CMK (cell line): ENCODE results near the gene HLA-DQA1.
"Not testable (repeated sequence)": the region's sequence is repeated elsewhere in the genome, so short reads cannot be mapped to it uniquely, and the experiment has no call there.

ENCODE experiments used
- DNase-seq: peaks from one replicate; pipeline ENCODE4 v3.0.0-alpha.2; 2010; ENCODE audit warnings: low read depth

HLA-DQA1 gene

GRCh38 chr6:32637219-32637880 lies at the start of gene HLA-DQA1:
Gene HLA-DQA1, plus strand, starts transcription at chr6:32637406. Its CDS starts 53 bp downstream, at chr6:32637459.
- DNase-seq = no peak

GRCh38 chr6:32588156-32588555 lies 49.0 kb upstream of the HLA-DQA1 start:
- DNase-seq = no peak

DNA sequence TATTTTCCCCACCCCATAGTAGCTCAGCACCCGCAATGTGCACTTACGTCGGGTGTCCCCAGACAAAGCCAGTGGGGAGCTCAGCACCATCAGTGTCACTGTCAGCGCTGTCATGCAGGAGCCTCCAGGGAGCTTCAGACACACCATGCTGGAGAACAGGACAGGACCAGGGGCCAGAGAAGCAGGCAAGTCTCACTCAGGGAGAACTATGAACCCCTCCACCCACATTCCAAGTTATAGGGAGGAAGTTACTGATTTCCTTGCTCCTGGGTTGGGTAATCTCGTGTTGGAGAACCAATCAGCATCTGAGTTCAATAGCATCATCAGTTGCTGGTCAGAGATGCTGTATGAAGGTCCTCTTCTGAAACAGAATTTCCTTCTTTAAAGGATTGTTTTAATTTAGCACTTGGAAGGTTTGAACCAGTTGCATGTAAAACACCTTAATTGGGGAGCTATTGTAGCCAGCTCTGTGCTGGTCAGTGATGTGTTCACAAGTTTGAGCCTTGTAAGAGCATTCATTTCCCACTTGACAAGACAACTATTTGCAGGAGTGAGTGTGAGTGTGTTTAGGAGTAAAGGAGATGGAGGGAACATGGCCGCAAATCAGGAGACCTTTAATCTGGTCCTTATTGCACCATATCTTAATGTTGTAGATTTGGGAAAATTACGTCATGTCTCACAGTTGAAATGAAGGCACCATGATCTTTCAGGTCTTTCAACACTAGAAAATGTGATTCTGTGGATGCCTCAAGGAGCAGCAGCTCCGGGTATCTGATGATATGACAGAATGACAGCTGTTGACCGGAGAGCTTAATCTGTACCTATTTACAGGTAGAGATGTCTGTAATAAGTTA lies 47.4 kb upstream of the HLA-DQA1 start, which contains the start of gene HLA-DRB1:
Gene HLA-DRB1 (minus strand): TSS at position 253 of the 854 bp plus-strand sequence. CDS start 106 bp downstream, at position 147.
- DNase-seq = no peak

DNA sequence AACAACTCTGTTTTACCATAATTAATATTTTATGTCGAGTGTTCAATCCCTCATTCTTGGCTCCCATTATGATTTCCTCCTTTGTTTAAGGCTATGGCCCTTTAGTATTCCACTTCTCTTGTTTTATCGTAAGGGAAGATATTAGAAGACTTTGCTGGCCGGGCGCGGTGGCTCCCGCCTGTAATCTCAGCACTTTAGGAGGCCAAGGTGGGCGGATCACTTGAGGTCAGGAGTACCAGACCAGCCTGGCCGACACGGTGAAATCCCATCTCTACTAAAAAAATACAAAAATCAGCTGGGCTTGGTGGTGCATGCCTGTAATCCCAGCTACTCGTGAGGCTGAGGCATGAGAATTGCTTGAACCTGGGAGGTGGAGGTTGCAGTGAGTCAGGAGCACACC lies 46.5 kb upstream of the HLA-DQA1 start:
- not testable (repeated sequence) for DNase-seq

GRCh38 chr6:32597024-32597423 lies 40.2 kb upstream of the HLA-DQA1 start:
- DNase-seq = no peak

GRCh38 chr6:32602383-32602782 lies 34.8 kb upstream of the HLA-DQA1 start:
- DNase-seq = no peak

GRCh38 chr6:32603222-32603621 lies 34.0 kb upstream of the HLA-DQA1 start:
- no peak for DNase-seq

DNA sequence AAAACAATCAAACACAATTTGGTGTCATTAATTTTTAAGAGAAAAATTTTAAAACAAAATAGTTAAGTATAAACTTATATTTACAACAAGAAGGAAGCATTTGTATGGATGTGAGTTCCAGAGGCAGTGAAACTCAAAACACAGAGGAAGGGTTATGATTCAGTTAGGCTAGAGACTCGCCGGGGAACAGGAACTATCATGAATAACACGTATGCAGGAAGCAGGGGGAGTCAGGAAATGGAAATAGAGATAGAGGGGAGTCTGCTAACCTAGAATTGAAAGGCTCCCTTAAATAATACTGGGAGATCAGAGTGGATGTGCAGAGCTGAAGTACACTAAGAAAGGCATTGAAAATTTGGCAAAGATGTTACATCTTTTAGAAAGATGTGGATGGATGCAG lies 33.3 kb upstream of the HLA-DQA1 start:
- no peak for DNase-seq

DNA sequence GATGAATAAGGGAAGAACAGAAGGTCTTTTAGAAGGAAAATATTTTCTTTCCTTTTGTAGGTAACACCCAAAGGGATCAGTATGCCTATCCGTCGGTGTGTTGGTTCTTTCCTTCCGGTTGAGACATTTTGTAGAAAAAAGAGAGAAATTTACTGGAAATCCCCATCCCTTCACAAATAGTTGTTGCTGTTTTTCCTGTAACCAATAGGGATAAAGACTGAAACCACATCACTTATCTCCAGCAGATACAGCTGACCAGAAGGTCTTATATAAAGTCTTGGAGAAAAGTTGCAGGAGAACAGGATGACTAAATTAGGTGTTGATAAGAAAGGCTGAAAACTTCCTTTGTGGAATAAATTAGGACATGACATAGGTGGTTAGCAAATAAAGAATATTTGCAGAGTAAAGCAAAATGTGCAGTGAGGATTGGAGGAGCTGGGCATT lies 32.8 kb upstream of the HLA-DQA1 start:
- DNase-seq = no peak

GRCh38 chr6:32607263-32607987 lies 29.8 kb upstream of the HLA-DQA1 start:
- no peak for DNase-seq

DNA sequence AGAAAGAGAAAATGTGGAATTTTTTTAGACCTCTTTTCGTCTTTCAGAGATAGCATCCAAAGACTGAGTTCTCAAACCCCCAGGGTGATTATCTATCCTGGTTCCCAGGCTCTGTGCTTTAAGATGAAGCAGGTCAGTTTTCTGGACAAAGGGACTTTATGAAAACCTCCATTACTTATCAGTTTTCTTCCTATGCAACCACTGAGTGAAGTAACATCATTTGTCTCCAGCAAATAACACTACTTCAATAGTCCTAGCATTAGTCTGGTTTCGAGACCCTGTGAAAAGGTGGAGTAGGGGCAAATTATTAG lies 29.3 kb upstream of the HLA-DQA1 start:
- DNase-seq = no peak

DNA sequence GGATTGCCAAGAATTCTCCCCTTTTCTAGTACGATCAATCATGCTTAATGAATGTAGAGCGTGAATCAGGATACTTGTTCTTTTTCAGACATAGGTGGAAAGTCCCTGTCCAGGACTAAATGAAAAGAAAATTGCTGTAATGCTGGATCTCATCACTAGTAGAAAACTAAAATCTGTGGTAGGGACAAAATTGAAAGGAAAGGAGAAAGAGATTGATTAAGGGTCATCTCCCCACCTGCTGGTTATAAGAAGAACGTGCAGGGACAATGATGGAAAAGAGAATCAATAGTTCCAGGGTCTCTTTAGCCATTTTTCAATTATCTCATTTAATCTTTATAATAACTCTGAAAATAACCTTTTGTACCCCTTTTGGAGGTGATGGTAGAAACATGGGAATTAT lies 28.8 kb upstream of the HLA-DQA1 start:
- DNase-seq = no peak

DNA sequence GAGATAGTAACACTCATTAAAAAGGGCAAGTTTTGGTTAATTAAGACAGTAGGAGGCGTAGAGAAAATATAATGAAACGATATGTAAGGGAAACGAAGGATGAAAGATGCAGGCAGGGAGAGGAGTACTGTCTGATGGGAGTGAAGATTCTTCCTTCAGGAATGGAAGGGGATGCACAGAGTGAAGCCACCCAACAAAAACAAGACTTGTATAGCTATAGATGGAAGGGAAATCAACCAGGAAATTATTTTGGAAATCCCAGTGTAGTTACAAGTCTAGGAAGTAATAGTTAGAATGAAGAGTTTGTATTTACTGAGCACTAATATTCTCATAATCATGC lies 27.8 kb upstream of the HLA-DQA1 start:
- no peak for DNase-seq

DNA sequence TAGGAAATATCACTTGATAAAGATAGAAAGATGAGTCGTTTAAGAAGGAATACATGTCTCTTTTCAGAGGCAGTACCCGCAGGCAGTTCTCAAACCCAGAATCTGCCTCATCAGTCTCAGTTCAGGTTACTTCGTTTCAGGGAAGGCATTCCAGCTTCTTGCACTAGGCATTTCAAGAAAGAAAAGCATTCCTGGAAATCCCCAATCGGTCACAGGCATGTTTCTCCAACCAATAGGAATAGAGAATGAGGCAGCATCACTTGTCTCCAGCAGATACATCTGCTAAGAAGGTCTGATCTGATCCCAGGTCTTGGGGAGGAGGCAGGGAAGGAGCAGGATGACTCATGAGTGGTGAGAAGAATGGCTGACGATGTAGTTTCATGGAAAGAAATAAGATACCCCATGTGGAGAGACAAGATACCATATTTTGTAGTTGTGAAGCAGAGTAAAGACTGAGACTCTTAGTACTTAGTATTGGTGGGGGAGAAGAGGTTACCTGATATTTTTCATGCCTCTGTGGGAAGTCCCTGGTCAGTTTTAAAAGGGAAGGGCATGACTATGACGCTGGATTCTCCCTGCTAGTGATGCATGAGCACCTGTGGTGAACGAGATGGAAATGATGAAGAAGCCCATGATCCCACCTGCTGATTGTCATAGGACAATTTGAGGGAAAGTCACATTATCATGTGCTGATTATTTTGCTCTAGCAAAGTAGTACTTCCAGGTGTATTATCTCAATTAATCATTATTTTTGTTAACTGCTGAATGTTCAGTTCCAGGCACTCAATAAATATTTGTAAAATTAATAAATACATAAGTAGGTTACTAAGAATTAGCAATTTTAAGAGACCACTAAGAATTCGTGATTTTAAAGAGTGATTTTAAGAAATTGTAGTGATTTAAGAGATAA lies 27.2 kb upstream of the HLA-DQA1 start:
- DNase-seq = peak; percentile 62

DNA sequence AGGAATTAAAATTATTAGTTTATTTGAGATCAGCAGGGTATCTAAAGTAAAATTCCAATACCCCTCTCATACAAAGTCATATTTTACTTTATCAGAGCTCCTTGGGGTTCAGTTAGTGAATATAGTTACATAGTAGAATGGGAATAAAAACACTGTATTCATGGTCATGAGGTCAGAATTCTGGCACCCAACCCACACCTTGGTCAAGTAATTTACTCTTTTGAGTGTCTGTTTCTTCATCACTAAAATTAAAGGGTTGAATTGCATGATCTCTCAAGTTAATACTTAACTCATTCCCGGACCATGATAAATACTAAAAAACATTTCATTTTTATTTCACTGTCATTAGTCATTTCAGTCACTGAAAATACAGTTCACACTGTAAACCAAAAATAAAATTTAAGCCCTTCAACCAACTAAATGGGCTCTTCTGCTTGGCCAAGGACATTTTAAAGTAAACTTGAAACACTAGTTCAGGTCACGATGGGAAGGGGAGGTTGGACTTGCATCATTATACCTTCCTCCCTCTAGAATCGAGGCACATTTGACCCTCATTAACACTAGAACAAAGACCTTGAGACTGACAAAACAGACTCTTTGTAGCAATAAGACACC lies 26.4 kb upstream of the HLA-DQA1 start:
- DNase-seq = no peak

DNA sequence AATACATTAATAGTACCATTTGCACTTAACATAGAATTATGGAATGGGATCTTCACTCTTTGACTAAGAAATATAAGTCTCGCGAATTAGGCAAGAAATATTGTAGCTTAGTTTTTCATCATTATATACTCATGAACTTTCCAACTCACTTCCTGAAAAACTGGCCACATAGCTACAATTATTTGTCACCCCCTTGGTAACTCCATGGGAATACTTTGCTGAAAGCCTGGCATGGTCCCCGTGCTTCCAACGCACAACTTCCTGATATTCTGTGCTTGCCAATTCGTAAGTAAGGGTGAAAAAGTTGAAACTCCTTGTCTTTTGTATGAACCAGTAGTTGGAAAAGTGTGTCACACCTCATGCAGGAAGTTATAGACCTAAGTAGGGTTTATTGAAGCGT lies 23.7 kb upstream of the HLA-DQA1 start:
- DNase-seq = no peak

DNA sequence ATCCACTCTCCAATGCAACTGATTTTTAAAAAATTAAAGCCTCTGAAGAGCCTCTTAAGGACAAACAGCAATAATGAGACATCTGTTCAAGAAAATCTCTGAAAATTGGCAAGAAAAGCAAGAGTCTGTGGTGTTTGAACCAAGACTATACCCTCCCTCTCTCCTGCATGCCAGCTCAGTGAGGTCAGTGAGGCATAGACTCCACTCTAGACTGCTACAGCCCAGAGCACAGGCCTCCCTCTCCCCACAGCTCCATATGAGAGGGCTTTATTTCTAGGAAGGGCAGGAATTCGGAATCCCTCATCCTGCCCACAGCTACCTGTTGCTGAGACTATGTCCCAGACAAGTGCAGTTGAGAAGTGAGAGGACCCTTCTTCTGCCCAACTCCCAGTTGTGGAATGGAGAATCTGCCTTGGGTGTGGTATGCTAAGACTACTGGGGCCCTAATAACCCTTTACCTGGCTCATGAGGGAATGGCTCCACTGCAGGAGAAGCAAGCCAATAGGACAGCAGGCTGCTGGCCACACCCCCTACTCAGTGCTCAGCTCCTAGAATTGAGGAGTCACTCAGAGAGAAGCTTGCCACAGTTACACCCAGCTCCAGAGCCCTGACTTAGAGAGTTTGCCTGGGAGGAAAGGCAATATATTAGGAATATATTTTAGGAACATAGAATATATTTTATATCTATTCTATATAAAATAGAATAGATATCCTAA lies 22.7 kb upstream of the HLA-DQA1 start:
- no peak for DNase-seq

GRCh38 chr6:32615885-32616532 lies 21.2 kb upstream of the HLA-DQA1 start:
- no peak for DNase-seq

- no peak for DNase-seq
These were observed 19.5 kb upstream of the HLA-DQA1 start for GRCh38 chr6:32617751-32618150.

- DNase-seq = no peak
These were observed 15.8 kb upstream of the HLA-DQA1 start for GRCh38 chr6:32621372-32621771.
